Naive thymus-derived CD8-positive, alpha-beta T cell (primary cell): ENCODE results near the gene PCDHGB4. TPM values are rescaled to one million over a fixed set of nuclear protein-coding genes. Genes with fewer than 3 reads are reported as not detected.
"Not testable (repeated sequence)": the region's sequence is repeated elsewhere in the genome, so short reads cannot be mapped to it uniquely, and the experiment has no call there.

Source experiments
- ATAC-seq, 2 donors: fragments of 150-1000 bp; cut with Tn5 transposase in 1 of 2; sonication (Bioruptor Pico), chemical (Tn5 transposase) in 1 of 2; 1 replicate in 1 of 2; 2 replicates in 1 of 2; pipeline ENCODE4 v1.10.0; 2021; ENCODE audit warnings: mild to moderate bottlenecking in 2 of 2, moderate library complexity in 2 of 2
- POLR2A ChIA-PET: fragments of 350-600 bp; sonication (Branson Sonifier 250); formaldehyde crosslinking; loops from one replicate; lab custom pipeline; 2021; ENCODE audit warnings: antibody characterized with exemption; lab: Charles Lee
- DNase-seq, 10 donors: peaks; one replicate each; pipeline versions ENCODE4 v3.0.0 to v3.0.0-alpha.2; 2020 to 2022
- H3K27ac Mint-ChIP-seq, 10 donors: one replicate each; pipeline ENCODE4 v1.8.0; 2020 to 2022; ENCODE audit warnings: mild to moderate bottlenecking in 10 of 10, mixed read lengths in 10 of 10, moderate library complexity in 4 of 10, inconsistent platforms in 1 of 10
- H3K27me3 Mint-ChIP-seq, 5 donors: one replicate each; pipeline ENCODE4 v1.8.0; 2021 to 2022; ENCODE audit warnings: mixed read lengths in 5 of 5
- H3K36me3 Mint-ChIP-seq, 3 donors: one replicate each; pipeline ENCODE4 v1.8.0; 2020 to 2022; ENCODE audit warnings: mixed read lengths in 3 of 3, mild to moderate bottlenecking in 2 of 3, inconsistent platforms in 1 of 3
- H3K4me1 Mint-ChIP-seq, 4 donors: one replicate each; pipeline ENCODE4 v1.8.0; 2021 to 2022; ENCODE audit warnings: mixed read lengths in 4 of 4
- H3K4me3 Mint-ChIP-seq, 10 donors: one replicate each; pipeline ENCODE4 v1.8.0; 2020 to 2022; ENCODE audit warnings: mild to moderate bottlenecking in 10 of 10, mixed read lengths in 10 of 10, moderate library complexity in 6 of 10, inconsistent platforms in 1 of 10
- H3K9me3 Mint-ChIP-seq, 9 donors: one replicate each; pipeline ENCODE4 v1.8.0; 2020 to 2022; ENCODE audit warnings: mixed read lengths in 9 of 9, mild to moderate bottlenecking in 3 of 9, inconsistent platforms in 1 of 9, moderate library complexity in 1 of 9
- polyA plus RNA-seq, 3 donors: library from polyadenylated mRNA; unstranded; fragments of 300-500 nt; fragmentation: Illumina TruSeq; gene quantifications; one replicate each; pipeline ENCODE4 v1.2.3, GENCODE V29; 2021
- total RNA-seq, 8 experiments: library from RNA in 2 of 8; stranded (reverse) in 2 of 8; gene quantifications; one replicate each; pipeline ENCODE4 v1.2.3 and lab custom pipeline; 2021 to 2026

The PCDHGB4 gene
- total RNA-seq (under 1 TPM; 0.13 to 0.25 TPM), polyA plus RNA-seq (under 1 TPM in 1 of 3 donors, not detected in 2; 0.23 TPM), total RNA-seq (lab: John Stamatoyannopoulos, UW) (0 to 0.49 (median 0.16) reads per million in 6 experiments)

GRCh38 chr5:141387557-141388311 is at the start of gene PCDHGB4:
Gene PCDHGB4, plus strand, starts transcription at chr5:141387698. Its CDS starts 187 bp downstream, at chr5:141387885.
- H3K9me3 Mint-ChIP-seq = peaks cover 14 to 88% (median 50%) of the 10 kb centered on the region in 9 donors
- H3K4me3 Mint-ChIP-seq = peak within 1 kb of the TSS; percentile 14 to 72 (median 42)
- DNase-seq, H3K4me1 Mint-ChIP-seq, POLR2A ChIA-PET: not testable (repeated sequence)
- H3K27me3 Mint-ChIP-seq = peaks cover 46 to 89% (median 78%) of the 10 kb centered on the region in 5 donors
- peaks cover 23 to 61% (median 36%) of the 10 kb centered on the region in 3 donors for H3K36me3 Mint-ChIP-seq
- H3K27ac Mint-ChIP-seq = peak within 1 kb of the TSS in 1 of 10 donors; percentile 53
- ATAC-seq = peak; percentile 68 to 78

GRCh38 chr5:141338538-141339306 is 48.8 kb upstream of the PCDHGB4 start, which contains the start of gene PCDHGA2:
Gene PCDHGA2, plus strand, starts transcription at chr5:141338760.
- Mint-ChIP-seq H3K27ac (no peak within 1 kb of the TSS), H3K4me3 (no peak within 1 kb of the TSS), H3K9me3 (peaks cover 33 to 96% (median 74%) of the 10 kb centered on the region in 9 donors)

DNA sequence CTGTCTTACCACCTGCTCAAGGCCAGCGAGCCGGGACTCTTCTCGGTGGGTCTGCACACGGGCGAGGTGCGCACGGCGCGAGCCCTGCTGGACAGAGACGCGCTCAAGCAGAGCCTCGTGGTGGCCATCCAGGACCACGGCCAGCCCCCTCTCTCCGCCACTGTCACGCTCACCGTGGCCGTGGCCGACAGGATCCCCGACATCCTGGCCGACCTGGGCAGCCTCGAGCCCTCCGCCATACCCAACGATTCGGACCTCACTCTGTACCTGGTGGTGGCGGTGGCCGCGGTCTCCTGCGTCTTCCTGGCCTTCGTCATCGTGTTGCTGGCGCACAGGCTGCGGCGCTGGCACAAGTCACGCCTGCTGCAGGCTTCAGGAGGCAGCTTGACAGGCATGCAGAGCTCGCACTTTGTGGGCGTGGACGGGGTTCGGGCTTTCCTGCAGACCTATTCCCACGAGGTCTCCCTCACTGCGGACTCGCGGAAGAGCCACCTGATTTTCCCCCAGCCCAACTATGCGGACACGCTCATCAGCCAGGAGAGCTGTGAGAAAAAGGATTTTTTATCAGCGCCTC is 46.6 kb upstream of the PCDHGB4 start:
- DNase-seq, H3K4me1 Mint-ChIP-seq, H3K27ac Mint-ChIP-seq, POLR2A ChIA-PET, ATAC-seq: not testable (repeated sequence)
- H3K9me3 Mint-ChIP-seq = peaks cover 29 to 93% (median 56%) of the 10 kb centered on the region in 9 donors
- H3K4me3 Mint-ChIP-seq = peak overlapping the region in 1 of 10 donors; percentile 48
- H3K27me3 Mint-ChIP-seq = peaks cover 57 to 93% (median 76%) of the 10 kb centered on the region in 5 donors
- H3K36me3 Mint-ChIP-seq = peaks cover 28 to 73% (median 55%) of the 10 kb centered on the region in 3 donors

More at GRCh38 chr5:141338538-141339306, 48.8 kb upstream of the PCDHGB4 start, which contains the start of gene PCDHGA2:
- DNase-seq (no peak), ATAC-seq (no peak)
- peaks cover 60 to 94% (median 82%) of the 10 kb centered on the region in 5 donors for H3K27me3 Mint-ChIP-seq
- POLR2A ChIA-PET = no interaction called here
- peaks cover 0 to 1% (median 0%) of the 10 kb centered on the region in 4 donors for H3K4me1 Mint-ChIP-seq
- peaks cover 26 to 79% (median 56%) of the 10 kb centered on the region in 3 donors for H3K36me3 Mint-ChIP-seq

DNA sequence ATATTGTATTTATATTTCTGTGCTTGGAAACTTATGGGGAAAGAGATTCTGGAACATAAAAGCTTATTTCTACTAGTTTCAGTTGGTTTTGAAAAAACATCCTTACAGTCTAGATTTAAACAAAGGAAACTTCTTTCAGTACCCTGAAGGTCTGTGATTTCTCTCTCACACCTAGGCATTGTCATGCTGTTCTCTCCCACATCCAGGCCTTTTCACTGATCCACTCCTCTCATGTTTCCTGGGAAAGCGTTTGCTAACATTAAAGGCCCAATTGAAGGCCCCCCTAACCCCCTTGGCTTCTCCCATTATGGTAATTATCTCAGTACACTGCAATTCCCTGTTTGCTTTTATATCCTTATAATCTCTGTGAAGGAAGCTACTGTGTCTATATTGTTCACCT is 44.7 kb upstream of the PCDHGB4 start:
- no peak overlapping the region for H3K27ac Mint-ChIP-seq
- peaks cover 55 to 93% (median 66%) of the 10 kb centered on the region in 5 donors for H3K27me3 Mint-ChIP-seq
- peaks cover 21 to 90% (median 50%) of the 10 kb centered on the region in 9 donors for H3K9me3 Mint-ChIP-seq
- peak overlapping the region in 1 of 10 donors; percentile 12 for H3K4me3 Mint-ChIP-seq
- H3K4me1 Mint-ChIP-seq = no peaks in the 10 kb centered on the region
- POLR2A ChIA-PET = no interaction called here
- peaks cover 32 to 71% (median 52%) of the 10 kb centered on the region in 3 donors for H3K36me3 Mint-ChIP-seq
- no peak for DNase-seq
- no peak for ATAC-seq

DNA sequence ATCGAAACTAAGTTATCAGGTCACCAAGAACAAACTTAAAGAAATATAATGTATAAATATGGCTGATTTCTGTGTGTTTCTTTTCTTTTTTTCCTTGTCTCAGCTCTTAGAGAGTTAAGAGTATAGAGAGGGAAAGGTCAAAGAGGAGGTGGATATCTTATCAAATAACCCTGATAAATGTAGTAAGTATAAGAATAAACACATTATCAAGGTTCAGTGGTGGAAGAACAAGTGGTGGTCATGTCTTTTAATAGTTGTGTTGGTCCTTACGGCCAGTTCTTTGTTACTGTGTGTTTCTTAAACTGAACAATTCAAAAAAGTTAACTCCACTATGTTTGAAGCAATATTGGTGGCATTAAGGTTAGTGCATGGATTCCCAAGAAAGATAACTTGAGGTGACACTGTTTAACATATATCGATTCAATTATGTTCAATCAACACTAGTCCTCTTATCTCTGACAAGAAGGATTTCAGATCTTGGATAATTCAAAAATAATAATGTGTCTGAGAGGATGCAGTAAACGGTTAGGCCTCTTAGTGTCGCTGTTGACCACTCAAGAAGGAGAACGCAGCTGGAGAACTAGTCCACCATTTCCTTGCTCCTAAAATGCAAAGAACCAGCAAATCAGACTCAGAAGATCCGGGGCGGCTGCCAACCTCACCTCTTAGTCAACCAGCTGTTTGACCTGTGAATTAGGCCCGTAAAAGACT is 44.1 kb upstream of the PCDHGB4 start, which contains the start of gene PCDHGA3:
Gene PCDHGA3 (plus strand): TSS at position 588 of the 711 bp plus-strand sequence. CDS start 205 bp downstream, outside the sequence.
- Mint-ChIP-seq H3K27ac (no peak within 1 kb of the TSS), H3K4me1 (no peaks in the 10 kb centered on the region), H3K36me3 (peaks cover 27 to 66% (median 47%) of the 10 kb centered on the region in 3 donors), H3K27me3 (peaks cover 52 to 93% (median 64%) of the 10 kb centered on the region in 5 donors), H3K9me3 (peaks cover 15 to 88% (median 48%) of the 10 kb centered on the region in 9 donors), H3K4me3 (peak within 1 kb of the TSS in 8 of 10 donors; percentile 2 to 48 (median 35))
- ATAC-seq (no peak), DNase-seq (no peak)
- POLR2A ChIA-PET = no interaction called here

- peaks cover 54 to 93% (median 65%) of the 10 kb centered on the region in 5 donors for H3K27me3 Mint-ChIP-seq
- ATAC-seq = no peak
- H3K9me3 Mint-ChIP-seq = peaks cover 14 to 88% (median 48%) of the 10 kb centered on the region in 9 donors
These were observed 43.5 kb upstream of the PCDHGB4 start for GRCh38 chr5:141343953-141344463.

DNA sequence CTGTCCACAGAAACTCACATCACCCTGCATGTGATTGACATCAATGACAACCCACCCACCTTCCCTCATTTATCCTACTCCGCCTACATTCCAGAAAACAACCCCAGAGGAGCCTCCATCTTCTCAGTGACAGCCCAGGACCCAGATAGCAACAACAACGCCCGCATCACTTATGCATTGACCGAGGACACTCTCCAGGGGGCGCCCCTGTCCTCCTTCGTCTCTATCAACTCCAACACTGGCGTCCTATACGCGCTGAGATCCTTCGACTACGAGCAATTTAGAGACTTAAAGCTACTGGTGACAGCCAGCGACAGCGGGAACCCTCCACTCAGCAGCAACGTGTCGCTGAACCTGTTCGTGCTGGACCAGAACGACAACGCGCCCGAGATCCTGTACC is 42.2 kb upstream of the PCDHGB4 start:
- Mint-ChIP-seq H3K36me3 (peaks cover 30 to 67% (median 41%) of the 10 kb centered on the region in 3 donors), H3K27me3 (peaks cover 54 to 96% (median 73%) of the 10 kb centered on the region in 5 donors), H3K9me3 (peaks cover 11 to 88% (median 43%) of the 10 kb centered on the region in 9 donors), H3K4me1 (no peaks in the 10 kb centered on the region), H3K4me3 (no peak overlapping the region), H3K27ac (no peak overlapping the region)
- DNase-seq (no peak), ATAC-seq (no peak)
- POLR2A ChIA-PET = no interaction called here

More at GRCh38 chr5:141343953-141344463, 43.5 kb upstream of the PCDHGB4 start:
- POLR2A ChIA-PET = no interaction called here
- H3K27ac Mint-ChIP-seq = no peak overlapping the region
- no peaks in the 10 kb centered on the region for H3K4me1 Mint-ChIP-seq
- no peak for DNase-seq
- H3K4me3 Mint-ChIP-seq = peak overlapping the region in 8 of 10 donors; percentile 2 to 48 (median 35)
- peaks cover 27 to 61% (median 47%) of the 10 kb centered on the region in 3 donors for H3K36me3 Mint-ChIP-seq

GRCh38 chr5:141346017-141346416 is 41.5 kb upstream of the PCDHGB4 start:
- H3K27ac Mint-ChIP-seq, POLR2A ChIA-PET, DNase-seq, H3K4me3 Mint-ChIP-seq, ATAC-seq, H3K4me1 Mint-ChIP-seq: not testable (repeated sequence)
- Mint-ChIP-seq H3K9me3 (peaks cover 11 to 90% (median 44%) of the 10 kb centered on the region in 9 donors), H3K27me3 (peaks cover 59 to 96% (median 77%) of the 10 kb centered on the region in 5 donors), H3K36me3 (peaks cover 28 to 68% (median 43%) of the 10 kb centered on the region in 3 donors)

DNA sequence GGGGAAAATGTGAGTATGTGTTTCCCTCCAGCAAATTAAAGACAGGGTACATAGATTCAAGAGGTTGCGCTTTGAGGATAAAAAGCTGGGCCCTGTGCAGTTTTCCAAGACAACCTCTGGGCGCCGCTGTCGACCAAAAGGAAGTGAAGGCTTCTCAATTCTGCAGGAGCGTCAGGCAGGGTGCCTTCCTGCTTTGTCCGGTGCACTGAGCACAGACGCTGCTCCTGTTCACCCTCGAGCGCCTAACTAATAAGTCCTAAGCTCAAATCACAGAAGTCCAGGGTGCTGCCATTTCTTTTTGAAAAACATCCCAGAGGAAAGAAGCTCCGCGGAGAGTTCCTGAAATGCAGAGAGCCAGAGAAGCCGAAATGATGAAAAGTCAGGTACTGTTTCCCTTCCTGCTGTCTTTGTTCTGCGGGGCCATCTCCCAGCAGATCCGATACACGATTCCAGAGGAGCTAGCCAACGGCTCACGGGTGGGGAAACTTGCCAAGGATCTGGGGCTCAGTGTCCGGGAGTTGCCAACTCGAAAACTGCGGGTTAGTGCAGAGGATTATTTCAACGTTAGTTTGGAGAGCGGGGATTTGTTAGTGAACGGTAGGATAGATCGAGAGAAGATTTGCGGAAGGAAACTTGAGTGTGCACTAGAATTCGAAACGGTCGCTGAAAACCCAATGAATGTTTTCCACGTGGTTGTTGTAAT is 37.4 kb upstream of the PCDHGB4 start, which contains the start of gene PCDHGB1:
Gene PCDHGB1 (plus strand): TSS at position 183 of the 703 bp plus-strand sequence. CDS start 162 bp downstream, at position 345.
- ATAC-seq (peak in 1 of 2 donors; percentile 56), DNase-seq (peak in 3 of 10 donors; percentile 10 to 30 (median 28))
- no peak within 1 kb of the TSS for H3K27ac Mint-ChIP-seq
- H3K4me3 Mint-ChIP-seq = peak within 1 kb of the TSS in 8 of 10 donors; percentile 12 to 76 (median 58)
- H3K27me3 Mint-ChIP-seq = peaks cover 45 to 96% (median 70%) of the 10 kb centered on the region in 5 donors
- peaks cover 0 to 2% (median 0%) of the 10 kb centered on the region in 4 donors for H3K4me1 Mint-ChIP-seq
- POLR2A ChIA-PET = no interaction called here
- H3K36me3 Mint-ChIP-seq = peaks cover 24 to 50% (median 28%) of the 10 kb centered on the region in 3 donors
- H3K9me3 Mint-ChIP-seq = peaks cover 7 to 81% (median 38%) of the 10 kb centered on the region in 9 donors

DNA sequence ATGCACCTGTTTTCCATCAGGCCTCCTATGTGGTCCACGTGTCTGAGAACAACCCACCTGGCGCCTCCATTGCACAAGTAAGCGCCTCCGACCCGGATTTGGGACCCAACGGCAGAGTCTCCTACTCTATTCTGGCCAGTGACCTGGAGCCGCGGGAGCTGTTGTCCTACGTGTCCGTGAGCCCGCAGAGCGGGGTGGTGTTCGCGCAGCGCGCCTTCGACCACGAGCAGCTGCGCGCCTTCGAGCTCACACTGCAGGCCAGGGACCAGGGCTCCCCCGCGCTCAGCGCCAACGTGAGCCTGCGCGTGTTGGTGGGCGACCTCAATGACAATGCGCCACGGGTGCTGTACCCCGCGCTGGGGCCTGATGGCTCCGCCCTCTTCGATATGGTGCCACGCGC is 35.9 kb upstream of the PCDHGB4 start:
- Mint-ChIP-seq H3K27me3 (peaks cover 44 to 96% (median 74%) of the 10 kb centered on the region in 5 donors), H3K4me1 (peaks cover 0 to 2% (median 0%) of the 10 kb centered on the region in 4 donors), H3K27ac (no peak overlapping the region), H3K9me3 (peaks cover 7 to 85% (median 40%) of the 10 kb centered on the region in 9 donors), H3K36me3 (peaks cover 18 to 54% (median 26%) of the 10 kb centered on the region in 3 donors), H3K4me3 (no peak overlapping the region)
- no peak for DNase-seq
- ATAC-seq = no peak
- POLR2A ChIA-PET = no interaction called here
